HL-60/S4 treated with phorbol 12-myristate 13-acetate at 8.2 ng/mL for 4 days and 3 days (cell line): ENCODE data around the gene CATSPERB.
"Not testable (repeated sequence)": the region's sequence is repeated elsewhere in the genome, so short reads cannot be mapped to it uniquely, and the experiment has no call there.

ENCODE experiments used
- in situ Hi-C: fragments of 300-500 bp; cut with MboI; formaldehyde crosslinking; loops from 2 replicates; pipeline ENCODE4 v1.15.0; 2022; ENCODE audit warnings: low sequenced_read_pairs

The CATSPERB gene

DNA sequence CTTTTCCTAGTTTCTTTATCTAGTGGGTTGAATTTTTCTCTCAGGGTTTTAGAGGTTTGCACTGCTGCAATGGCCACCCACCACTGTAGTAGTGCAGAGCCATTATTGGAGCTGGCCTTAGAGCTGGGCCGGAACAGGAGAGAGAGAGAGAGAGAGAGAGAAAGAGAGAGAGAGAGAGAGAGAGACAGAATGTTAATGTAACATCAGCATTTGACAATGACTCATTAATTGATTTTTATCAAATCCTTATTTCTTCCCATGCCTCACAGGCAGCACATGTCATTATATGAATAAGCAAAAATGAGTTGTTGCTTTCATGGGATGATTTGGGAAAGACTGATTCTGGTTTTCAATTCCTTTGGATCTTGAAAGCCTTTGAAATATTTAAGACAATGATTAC, 145.5 kb downstream of the CATSPERB start:
- in situ Hi-C loops = no loop called here

DNA sequence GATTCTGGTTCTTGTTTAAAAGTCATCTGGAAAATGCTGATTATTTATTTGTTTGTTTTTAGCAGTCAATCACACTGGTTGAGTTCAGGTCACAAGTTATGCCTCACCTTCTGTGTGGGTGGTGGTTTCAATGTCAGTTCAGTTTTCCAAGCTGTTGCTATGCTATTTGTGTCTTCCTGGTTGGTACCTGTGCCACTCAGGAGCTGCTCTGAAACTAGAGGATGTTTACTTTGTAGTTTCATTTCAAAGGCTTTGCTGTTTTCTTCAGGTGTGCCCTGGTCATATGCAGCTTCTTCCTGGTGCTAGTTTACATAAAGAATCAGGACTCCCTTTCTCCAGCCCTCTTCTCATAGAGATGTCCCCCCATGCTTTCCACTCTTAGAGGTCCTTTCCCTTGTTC, 146.0 kb downstream of the CATSPERB start:
- in situ Hi-C loops = no loop called here

DNA sequence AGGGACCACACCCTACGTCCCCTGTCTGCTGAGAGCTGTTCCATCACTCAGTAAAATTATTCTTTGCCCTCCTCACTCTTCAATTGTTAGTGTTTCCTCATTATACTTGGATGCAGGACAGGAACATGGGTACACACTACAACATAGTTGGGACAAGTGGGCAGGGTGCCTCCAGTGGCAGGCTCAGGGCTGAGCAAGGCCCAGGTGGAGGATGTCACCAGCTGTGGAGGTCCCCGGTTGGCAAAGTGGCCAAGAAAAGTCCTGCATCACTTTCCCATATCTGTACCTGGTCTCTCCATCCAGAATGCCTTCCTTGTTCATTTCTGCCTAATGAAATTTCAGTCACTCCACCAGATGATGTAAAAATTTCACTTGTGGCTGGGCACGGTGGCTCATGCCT, 149.1 kb downstream of the CATSPERB start:
- in situ Hi-C loops = no loop called here

DNA sequence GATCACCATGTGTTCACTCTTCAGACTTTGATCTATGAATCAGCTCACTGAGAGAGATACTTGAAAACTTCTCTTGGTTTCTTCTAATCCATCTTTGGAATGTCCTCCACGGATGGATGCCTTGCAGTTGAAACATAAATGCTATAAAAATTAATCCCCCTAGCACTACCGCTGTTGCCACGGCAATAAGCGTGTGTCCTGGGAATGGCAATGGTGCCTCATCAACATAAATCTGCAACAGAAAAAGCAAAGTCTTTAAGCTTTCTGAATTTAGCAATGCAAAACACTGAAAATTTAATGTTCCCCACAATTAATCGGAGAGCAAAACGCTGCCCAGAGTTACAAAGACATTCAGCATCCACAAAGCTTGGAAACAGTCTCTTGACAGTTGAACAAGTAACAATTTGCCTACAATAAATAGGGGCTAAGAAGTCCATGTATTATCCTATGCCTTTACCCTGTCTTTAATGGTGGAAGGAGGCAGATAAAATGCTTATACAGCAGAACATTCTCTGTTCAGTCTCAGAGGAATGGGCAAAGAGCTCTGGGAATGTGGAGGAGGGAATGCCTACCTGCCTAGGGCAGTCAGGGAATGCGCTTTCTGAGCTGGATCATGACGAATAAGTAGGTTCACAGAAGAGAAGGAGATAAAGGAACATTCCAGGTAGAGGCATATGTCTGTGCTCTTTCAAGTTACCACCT, 150.9 kb downstream of the CATSPERB start:
- in situ Hi-C loops = no loop called here

DNA sequence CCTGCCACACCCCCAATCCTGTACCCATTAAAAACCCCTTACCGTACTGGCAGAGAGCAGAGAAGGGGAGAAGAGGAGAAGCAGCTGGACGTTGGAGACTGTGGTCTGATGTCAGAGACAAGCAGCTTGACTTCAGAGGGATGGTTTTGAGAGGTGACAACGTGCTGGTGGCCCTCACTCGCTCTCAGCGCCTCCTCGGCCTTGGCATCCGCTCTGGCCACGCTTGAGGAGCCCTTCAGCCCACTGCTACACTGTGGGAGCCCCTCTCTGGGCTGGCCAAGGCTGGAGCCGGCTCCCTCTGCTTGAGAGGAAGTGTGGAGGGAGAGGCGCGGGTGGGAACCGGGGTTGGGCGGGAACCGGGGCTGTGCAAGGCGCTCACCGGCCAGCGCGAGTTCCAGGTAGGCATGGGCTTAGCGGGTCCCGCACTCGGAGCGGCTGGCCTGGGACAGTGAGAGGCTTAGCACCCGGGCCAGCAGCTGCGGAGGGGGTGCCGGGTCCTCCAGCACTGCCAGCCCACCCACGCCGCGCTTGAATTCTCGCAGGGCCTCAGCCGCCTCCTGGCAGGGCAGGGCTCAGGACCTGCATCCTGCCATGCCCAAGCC, 154.2 kb downstream of the CATSPERB start:
- in situ Hi-C loops = no loop called here

DNA sequence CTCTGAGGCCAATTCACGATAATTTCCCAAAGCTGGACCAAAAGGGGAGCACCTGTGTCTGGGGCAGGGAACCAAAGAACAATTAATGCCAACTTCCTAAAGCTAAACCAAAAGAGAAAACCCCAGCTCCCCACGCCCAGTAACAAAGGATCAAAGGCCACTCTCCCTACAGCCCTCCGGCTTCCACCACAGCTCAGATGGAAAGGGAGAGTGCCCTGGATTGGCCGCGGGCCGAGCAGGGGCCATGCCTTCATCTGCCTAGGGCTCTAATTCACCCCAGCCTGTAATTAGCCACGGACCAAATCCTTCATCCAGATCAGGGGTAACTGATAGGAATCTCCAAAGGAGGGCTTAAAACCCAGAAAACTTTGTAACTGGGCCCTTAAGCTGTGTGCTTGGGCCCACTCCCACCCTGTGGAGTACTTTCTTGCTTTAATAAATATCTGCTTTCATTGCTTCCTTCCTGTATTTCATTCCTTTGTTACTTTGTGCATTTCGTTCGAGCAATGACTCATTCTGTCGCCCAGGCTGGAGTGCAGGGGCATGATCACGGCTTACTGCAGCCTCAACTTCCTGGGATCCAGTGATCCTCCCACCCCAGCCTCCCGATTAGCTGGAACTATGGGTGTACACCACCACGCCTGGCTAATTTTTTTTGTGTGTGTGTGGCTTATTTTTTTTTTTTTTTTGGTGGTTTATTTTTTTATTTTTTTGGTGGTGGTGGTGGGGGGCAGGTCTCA, 156.2 kb downstream of the CATSPERB start:
- in situ Hi-C loops = no loop called here

DNA sequence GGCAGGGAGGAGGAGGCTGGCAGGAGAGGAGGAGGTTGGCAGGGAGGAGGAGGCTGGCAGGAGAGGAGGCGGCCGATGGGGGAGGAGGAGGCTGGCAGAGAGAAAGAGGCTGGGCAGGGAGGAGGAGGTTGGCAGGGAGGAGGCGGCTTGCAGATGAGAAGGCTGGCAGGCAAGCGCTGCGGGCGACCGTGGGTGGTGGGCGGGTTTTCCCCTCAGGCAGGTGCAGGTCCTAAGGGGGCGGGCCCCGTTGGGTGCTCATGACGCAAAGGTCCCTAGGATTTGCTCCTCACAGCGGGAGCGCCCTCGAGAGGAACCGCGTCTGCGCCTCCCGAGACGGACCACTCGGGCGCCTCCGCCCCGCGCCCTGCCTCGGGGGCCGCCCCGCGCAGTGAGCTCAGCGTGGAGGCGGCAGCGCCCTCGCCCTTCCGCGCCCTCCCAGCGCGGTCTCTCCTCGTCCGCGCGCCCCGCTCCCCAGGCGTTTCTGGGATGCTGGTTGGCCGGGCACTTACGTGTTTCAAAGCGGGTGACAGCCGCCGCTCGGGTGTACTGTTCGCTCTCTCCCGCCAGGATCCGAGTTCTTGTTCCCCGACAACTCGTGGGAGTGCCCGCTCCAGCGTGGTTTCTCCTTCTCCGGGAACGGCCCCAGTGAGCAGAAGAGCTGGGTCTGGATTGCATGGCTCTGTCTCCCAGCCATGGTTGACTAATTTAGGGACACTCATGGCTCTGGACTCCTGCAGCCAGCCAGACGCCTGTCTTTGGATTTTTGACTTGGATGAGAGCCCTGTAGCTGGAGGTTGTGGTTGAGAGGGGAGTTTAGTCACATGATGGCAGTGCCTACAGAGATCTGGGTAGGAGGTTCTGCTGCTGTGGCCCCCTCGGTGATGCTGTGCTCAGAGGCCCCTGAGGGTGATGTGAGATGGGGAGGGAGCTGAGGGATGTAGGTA, 157.7 kb downstream of the CATSPERB start:
- in situ Hi-C loops = no loop called here

DNA sequence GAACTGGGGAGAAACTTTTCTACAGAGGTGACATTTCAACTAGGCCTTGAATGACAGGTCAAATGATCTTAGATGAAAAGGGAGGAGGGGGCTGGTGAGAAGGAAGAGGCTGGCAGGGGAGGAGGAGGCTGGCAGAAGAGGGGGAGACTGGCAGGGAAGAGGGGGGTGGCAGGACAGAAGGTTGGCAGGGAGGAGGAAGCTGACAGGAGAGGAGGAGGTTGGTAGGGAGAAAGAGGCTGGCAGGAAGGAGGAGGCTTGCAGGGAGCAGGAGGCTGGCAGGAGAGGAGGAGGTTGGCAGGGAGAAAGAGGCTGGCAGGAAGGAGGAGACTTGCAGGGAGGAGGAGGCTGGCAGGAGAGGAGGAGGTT, 158.4 kb downstream of the CATSPERB start:
- in situ Hi-C loops = no loop called here

DNA sequence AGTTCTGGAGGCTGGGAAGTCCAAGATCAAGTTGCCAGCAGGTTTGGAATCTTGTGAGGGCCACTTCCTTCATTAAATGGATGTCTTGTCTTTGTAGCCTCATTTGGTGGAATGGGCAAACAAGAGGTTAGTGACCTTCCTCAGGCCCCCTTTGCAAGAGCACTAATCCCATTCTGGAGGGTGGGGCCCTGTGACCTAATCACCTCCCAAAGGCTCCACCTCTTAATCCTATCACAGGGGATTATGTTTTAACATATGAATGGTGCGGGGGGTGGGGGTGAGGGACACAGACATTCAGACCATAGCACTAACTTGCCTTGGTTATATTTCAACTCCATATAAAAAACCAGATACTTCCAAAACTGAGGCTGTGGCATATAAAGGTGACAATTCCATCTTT, 161.9 kb downstream of the CATSPERB start:
- in situ Hi-C loops = no loop called here

DNA sequence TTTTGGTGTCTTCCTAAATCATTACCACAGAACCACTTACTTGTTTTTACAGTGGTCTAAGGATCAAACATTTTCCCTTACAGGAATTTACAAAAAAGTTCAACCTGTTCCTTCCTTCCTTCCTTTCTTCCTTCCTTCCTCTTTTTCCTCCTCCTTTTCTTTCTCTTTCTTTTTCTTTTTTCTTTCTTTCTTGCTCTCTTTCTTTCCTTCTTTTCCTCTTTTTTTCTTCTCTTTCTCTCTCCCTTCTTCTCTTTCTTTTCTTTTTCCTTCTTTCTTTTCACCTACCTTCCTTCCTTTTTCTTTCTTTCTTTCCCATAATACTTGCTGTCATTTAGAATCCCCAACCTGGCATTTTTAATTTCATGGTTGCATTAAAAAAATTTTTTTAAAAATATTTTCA, 162.6 kb downstream of the CATSPERB start:
- in situ Hi-C loops = no loop called here

DNA sequence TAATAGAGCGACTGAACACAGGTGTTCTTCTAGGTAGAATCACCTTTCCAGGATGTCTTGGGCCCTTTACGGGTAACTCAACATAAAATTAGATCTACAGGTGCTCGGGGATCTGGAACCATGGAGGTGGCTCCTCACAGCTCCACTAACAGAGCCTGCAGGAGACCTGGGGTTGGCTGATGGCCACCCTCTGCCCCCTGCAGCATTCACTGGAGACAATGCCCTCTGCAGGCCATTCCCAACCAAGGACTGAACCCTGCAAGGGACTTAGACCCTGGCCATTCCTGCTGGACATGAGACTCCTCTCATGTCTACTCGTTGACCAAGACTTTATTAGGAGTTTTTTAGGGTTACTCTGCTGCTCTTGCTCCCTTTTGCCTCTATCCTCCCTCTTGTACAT, 163.3 kb downstream of the CATSPERB start:
- in situ Hi-C loops = no loop called here

DNA sequence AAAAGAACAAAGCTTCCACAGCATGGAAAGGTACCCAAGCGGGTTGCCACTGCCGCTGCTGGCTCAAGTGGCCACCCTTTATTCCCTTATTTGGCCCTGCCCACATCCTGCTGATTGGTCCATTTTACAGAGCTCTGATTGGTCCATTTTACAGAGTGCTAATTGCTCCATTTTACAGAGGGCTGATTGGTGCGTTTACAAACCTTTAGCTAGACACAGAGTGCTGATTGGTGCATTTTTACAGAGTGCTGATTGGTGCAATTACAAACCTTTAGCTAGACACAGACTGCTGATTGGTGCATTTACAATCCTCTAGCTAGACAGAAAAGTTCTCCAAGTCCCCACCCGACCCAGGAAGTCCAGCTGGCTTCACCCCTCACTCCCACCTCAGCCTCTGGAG, 164.1 kb downstream of the CATSPERB start:
- in situ Hi-C loops = not testable (repeated sequence)

DNA sequence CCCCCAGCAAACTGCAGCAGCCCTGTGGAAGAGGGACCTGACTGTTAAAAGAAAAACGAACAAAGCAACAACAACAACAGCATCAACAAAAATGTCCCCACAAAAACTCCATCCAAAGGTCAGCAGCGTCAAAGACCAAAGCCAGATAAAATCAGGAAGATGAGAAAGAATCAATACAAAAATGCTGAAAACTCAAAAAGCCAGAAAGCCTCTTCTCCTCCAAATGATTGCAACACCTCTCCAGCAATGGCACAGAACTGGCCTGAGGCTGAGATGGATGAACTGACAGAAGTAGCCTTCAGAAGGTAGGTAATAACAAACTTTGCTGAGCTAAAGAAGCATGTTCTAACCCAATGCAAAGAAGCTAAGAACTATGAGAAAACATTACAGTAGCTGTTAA, 176.4 kb downstream of the CATSPERB start:
- in situ Hi-C loops = no loop called here

DNA sequence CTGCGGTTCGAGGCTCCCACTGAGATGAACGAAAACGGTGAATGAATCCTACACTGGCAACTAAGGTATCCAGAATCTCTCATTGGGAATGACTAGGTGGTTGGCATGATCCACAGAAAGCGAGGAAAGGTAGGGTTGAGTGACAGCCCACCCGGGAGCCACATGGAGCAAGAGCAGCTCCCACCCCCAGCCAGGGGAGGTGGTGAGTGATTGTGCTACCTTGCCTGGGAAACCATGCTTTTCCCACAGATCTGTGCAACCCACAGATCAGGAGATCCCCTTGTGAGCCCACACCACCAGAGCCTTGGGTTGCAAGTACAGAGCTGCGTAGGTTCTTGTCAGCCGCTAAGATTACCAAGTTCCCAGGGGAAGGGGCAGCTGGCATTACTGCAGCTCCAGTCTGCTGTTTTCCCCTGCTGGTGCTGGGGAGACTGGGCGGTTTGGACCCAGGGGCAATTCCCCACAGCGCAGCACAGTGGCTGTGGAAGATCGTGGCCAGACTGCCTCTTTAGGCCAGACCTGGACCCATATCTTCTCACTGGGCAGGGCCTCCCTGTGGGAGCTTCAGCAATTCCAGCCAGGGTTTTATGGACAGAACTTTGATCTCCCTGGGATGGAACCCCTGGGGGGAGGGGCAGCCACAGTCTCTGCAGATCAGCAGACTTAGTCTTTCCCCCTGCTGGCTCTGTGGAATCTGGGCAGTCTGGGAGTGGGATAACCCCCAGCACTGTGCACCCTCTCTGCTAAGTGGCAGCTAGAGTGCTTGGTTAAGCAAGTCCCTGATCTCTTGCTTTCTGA, 177.2 kb downstream of the CATSPERB start:
- in situ Hi-C loops = no loop called here

DNA sequence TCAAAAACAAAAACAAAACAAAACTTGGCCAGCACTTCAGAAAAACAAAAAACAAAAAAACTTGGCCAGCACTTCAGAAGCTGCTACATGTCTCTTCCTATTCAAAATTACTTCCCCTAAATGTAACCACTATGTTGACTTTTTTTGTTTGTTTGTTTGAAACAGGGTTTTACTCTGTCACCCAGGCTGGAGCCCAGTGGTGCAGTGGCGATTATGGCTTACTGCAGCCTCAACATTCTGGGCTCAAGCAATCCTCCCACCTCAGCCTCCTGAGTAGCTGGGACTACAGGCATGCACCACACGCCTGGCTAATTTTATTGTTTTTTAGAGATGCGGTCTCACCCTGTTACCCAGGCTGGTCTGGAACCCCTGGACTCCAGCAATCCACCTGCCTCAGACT, 183.8 kb downstream of the CATSPERB start:
- in situ Hi-C loops = no loop called here

DNA sequence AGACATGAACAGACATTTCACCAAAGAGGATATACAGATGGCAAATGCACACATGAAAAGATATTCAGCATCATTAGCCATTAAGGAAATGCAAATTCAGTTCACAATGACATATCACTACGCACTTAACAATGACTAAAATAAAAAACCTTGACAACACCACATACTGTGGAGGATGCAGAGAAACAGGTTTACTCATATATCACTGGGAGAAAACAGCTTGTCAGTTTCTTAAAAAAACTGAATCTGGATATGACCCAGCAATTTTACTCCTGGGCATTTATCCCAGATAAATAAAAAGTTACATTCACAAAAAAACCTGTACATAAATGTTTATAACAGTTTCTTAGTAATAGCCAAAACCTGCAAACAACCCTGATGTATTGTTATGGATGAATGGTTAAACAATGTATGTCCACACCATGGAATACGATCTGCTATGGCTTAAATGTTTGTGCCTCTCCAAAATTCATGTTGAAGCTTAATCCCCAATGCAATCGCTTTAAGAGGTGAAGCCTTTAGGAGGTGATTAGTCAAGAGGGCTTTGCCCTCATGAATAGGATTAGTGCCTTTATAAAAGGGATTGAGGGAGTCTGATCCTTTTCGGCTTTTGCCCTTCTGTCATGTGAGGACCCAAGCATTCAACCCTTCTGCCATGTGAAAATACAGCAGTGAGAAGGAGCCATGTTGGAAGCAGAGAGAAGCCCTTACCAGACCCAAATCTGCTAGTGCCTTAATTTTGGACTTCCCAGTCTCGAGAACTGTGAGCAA, 185.8 kb downstream of the CATSPERB start:
- in situ Hi-C loops = no loop called here

DNA sequence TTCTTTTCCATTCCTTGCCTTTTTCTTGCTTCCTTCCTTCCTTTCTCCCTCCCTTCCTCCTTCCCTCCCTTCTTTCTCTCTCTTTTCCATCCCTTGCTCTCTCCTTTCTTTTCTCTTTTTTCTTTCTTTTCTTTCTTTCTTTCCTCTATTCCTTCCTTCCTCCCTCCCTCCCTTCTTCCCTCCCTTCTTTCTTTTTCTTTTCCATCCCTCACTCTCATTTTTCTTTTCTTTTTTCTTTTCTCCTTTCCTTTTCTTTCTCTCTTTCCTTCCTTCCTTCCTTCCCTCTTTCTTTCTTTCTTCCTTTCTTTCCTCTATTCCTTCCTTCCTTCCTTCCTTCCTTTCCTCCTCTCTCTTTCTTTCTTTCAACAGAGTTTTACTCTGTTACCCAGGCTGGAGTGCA, 186.7 kb downstream of the CATSPERB start:
- in situ Hi-C loops = no loop called here

DNA sequence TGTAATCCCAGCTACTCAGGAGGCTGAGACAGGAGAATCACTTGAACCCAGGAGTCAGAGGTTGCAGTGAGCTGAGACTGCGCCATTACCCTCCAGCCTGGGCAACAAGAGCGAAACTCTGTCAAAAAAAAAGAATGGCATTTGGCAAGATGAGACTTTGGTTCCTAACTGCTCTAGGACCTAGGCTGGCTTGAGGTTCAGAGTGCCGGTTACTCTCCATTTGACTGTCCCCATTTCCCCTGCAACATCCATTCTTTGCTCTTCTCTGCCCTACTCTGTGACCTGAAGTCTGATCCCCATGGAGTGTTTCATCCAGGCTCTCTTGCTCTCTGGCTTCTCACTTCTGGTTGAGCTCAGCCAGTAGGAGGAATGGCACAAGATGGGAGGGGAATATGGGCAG, 195.6 kb downstream of the CATSPERB start:
- in situ Hi-C loops = no loop called here

DNA sequence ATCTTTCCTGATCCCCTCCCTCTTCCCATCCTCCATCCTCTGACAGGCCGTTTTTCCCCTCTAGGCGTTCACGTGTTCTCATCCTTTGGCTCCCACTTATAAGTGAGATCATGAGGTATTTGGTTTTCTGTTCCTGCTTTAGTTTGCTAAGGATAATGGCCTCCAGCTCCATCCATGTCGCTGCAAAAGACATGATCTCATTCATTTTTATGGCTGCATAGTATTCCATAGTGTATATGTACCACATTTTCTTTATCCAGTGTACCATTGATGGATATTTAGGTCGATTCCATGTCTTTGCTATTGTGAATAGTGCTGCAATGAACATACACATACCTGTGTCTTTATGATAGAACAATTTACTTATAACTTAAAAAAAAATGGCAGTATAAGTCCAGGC, 197.8 kb downstream of the CATSPERB start:
- in situ Hi-C loops = not testable (repeated sequence)

DNA sequence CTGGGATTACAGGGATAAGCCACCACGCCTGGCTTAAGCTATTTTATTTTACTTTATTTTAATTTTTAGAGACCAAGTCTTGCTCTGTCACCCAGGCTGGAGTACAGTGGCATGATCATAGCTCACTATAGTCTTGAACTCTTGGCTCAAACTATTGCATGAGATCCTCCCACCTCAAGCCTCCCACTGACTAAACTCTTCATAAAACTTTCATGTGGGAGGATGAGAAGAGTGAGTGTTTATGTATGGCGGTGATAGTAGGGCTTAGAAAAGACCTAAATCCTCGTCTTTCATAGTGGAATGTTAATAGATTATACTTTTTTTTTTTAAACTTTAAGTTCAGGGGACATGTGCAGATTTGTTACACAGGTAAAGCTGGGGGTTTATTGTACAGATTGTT, 198.3 kb downstream of the CATSPERB start:
- in situ Hi-C loops = no loop called here
